ENCODE measurements around the gene ROMO1. TPM values are rescaled to one million over a fixed set of nuclear protein-coding genes. Genes with fewer than 3 reads are reported as not detected.

The ROMO1 gene
- polyA plus RNA-seq, 1 donor from 2014 or later, result 514 TPM

- peaks cover 7% of the 10 kb centered on the region for H3F3A ChIP-seq (ENCODE audit: insufficient read depth, low read length, poor library complexity, severe bottlenecking)
- no peak overlapping the region for H3K4me3 ChIP-seq (ENCODE audit: low read length)
- H3K79me2 ChIP-seq (replicated peaks; ENCODE audit: insufficient read depth, low read length), result peaks cover 36% of the 10 kb centered on the region
- H3K27ac ChIP-seq (ENCODE audit: low read length), result no peak overlapping the region
- no peaks in the 10 kb centered on the region for H3K9me3 ChIP-seq (ENCODE audit: low read length)
- no peak overlapping the region for H3K9ac ChIP-seq (ENCODE audit: low read length)
- H4K20me1 ChIP-seq (ENCODE audit: insufficient read depth), result peaks cover 27% of the 10 kb centered on the region
- TF ChIP-seq EZH2 (IDR thresholded peaks at IDR 0.05; ENCODE audit: borderline replicate concordance, insufficient read depth, low read length, poor library complexity, severe bottlenecking), result no peak
- TF ChIP-seq REST (IDR thresholded peaks at IDR 0.05; ENCODE audit: borderline replicate concordance), result no peak
- TF ChIP-seq CTCF (IDR thresholded peaks at IDR 0.05; ENCODE audit: poor library complexity, severe bottlenecking), result no peak
- TF ChIP-seq TAF1 (IDR thresholded peaks at IDR 0.05; ENCODE audit: low read depth), result no peak
- TF ChIP-seq SMC3 (conservative IDR thresholded peaks at IDR 0.05; ENCODE audit: poor library complexity), result no peak
- TF ChIP-seq RAD21 (conservative IDR thresholded peaks at IDR 0.05), result no peak
- TF ChIP-seq EP300 (conservative IDR thresholded peaks at IDR 0.05; ENCODE audit: poor library complexity, severe bottlenecking), result no peak
- no peak for TF ChIP-seq MXI1 (conservative IDR thresholded peaks at IDR 0.05; ENCODE audit: poor library complexity, severe bottlenecking)
- no peak for TF ChIP-seq POLR2AphosphoS5 (IDR thresholded peaks at IDR 0.05)
- H3K9me2 ChIP-seq (ENCODE audit: insufficient read depth, low read length), result no peaks in the 10 kb centered on the region
- H3K27me3 ChIP-seq (ENCODE audit: insufficient read depth, low read depth, low read length), result no peaks in the 10 kb centered on the region
- H3K4me2 ChIP-seq (ENCODE audit: low read length), result no peak overlapping the region
- H3K36me3 ChIP-seq (ENCODE audit: insufficient read depth, low read length), result peaks cover 11% of the 10 kb centered on the region
- H2AFZ ChIP-seq (ENCODE audit: low read depth, low read length), result no peak overlapping the region
Observed at GRCh38 chr20:35709259-35709658, 10.1 kb downstream of the ROMO1 start.

DNA sequence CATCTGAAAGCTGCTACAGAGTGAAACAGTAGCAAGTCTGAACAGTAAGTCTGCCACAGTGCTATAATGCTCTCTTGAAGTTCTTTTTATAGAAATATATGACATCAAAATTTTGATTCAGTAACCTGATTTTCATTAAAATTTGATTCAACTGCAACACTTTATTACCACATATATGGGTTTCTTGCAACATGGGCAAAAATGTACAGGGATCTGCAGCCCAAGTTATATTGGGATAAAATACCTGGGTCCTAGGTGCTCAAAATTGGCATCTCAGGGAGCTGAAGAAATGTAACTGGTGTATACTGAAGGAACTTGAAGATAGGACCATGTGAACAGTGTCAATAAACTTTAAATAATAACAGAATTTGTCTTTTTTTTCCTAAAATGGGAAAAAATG, 10.8 kb downstream of the ROMO1 start:
- H3K9me3 ChIP-seq (ENCODE audit: low read length), result no peaks in the 10 kb centered on the region
- H3K9ac ChIP-seq (ENCODE audit: low read length), result no peak overlapping the region
- H4K20me1 ChIP-seq (ENCODE audit: insufficient read depth), result peaks cover 31% of the 10 kb centered on the region
- H3F3A ChIP-seq (ENCODE audit: insufficient read depth, low read length, poor library complexity, severe bottlenecking), result peaks cover 7% of the 10 kb centered on the region
- H3K4me3 ChIP-seq (ENCODE audit: low read length), result no peak overlapping the region
- no peak overlapping the region for H3K4me2 ChIP-seq (ENCODE audit: low read length)
- peaks cover 40% of the 10 kb centered on the region for H3K79me2 ChIP-seq (replicated peaks; ENCODE audit: insufficient read depth, low read length)
- no peaks in the 10 kb centered on the region for H3K27me3 ChIP-seq (ENCODE audit: insufficient read depth, low read depth, low read length)
- H3K9me2 ChIP-seq (ENCODE audit: insufficient read depth, low read length), result no peaks in the 10 kb centered on the region
- no peak overlapping the region for H2AFZ ChIP-seq (ENCODE audit: low read depth, low read length)
- TF ChIP-seq MXI1 (conservative IDR thresholded peaks at IDR 0.05; ENCODE audit: poor library complexity, severe bottlenecking) (no peak), EZH2 (IDR thresholded peaks at IDR 0.05; ENCODE audit: borderline replicate concordance, insufficient read depth, low read length, poor library complexity, severe bottlenecking) (no peak), TAF1 (IDR thresholded peaks at IDR 0.05; ENCODE audit: low read depth) (no peak)
- H3K27ac ChIP-seq (ENCODE audit: low read length), result no peak overlapping the region
- H3K36me3 ChIP-seq (ENCODE audit: insufficient read depth, low read length), result peaks cover 8% of the 10 kb centered on the region

Data from neural cell (in vitro differentiated cells).